Endodermal cell (in vitro differentiated cells): ENCODE measurements around the gene YIPF1. TPM values are rescaled to one million over a fixed set of nuclear protein-coding genes. Genes with fewer than 3 reads are reported as not detected.

Experiments used
- DNase-seq: peaks from one replicate; pipeline ENCODE4 v3.0.0-alpha.2; 2017
- H3K27ac ChIP-seq: 2 replicates; pipeline ENCODE4 v1.5.1; 2013; ENCODE audit warnings: mild to moderate bottlenecking, low read depth, low read length, moderate library complexity
- H3K27me3 ChIP-seq: 2 replicates; pipeline ENCODE4 v1.6.1; 2013; ENCODE audit warnings: mild to moderate bottlenecking, low read length, moderate library complexity; ENCODE audit not compliant: insufficient read depth, control insufficient read depth, poor library complexity, severe bottlenecking
- H3K36me3 ChIP-seq: 2 replicates; pipeline ENCODE4 v1.7.0; 2013; ENCODE audit warnings: mild to moderate bottlenecking, low read length, moderate library complexity; ENCODE audit not compliant: control insufficient read depth, insufficient read depth
- H3K4me1 ChIP-seq: one replicate; pipeline ENCODE4 v1.7.0; 2013; ENCODE audit warnings: low read length; ENCODE audit not compliant: control insufficient read depth, insufficient read depth
- H3K4me3 ChIP-seq: 2 replicates; pipeline ENCODE4 v1.5.1; 2013; ENCODE audit warnings: mild to moderate bottlenecking, low read length, moderate library complexity
- H3K9ac ChIP-seq: 2 replicates; pipeline ENCODE4 v1.6.1; 2013; ENCODE audit warnings: mild to moderate bottlenecking, low read length, moderate library complexity; ENCODE audit not compliant: poor library complexity, severe bottlenecking; ENCODE audit errors: extremely low read depth
- H3K9me3 ChIP-seq: 2 replicates; pipeline ENCODE4 v1.6.1; 2013; ENCODE audit warnings: mild to moderate bottlenecking, low read length, moderate library complexity; ENCODE audit not compliant: control insufficient read depth
- H3K27ac Mint-ChIP-seq: 2 replicates; pipeline ENCODE4 v1.8.0; 2020; ENCODE audit warnings: mixed read lengths
- H3K27me3 Mint-ChIP-seq: 2 replicates; pipeline ENCODE4 v1.8.0; 2021; ENCODE audit warnings: mild to moderate bottlenecking, mixed read lengths; ENCODE audit not compliant: insufficient read depth
- H3K36me3 Mint-ChIP-seq: 2 replicates; pipeline ENCODE4 v1.8.0; 2020; ENCODE audit warnings: low read depth, mixed read lengths
- H3K4me1 Mint-ChIP-seq: 2 replicates; pipeline ENCODE4 v1.8.0; 2020; ENCODE audit warnings: mixed read lengths
- H3K4me3 Mint-ChIP-seq: 2 replicates; pipeline ENCODE4 v1.8.0; 2020; ENCODE audit warnings: mild to moderate bottlenecking, moderate library complexity, mixed read lengths
- H3K9me3 Mint-ChIP-seq: 2 replicates; pipeline ENCODE4 v1.8.0; 2020; ENCODE audit warnings: mild to moderate bottlenecking, mixed read lengths
- WGBS, 2 experiments: methylation state at CpG; one replicate each; pipeline versions ENCODE4 v1.1.5 to v1.1.7; 2013; ENCODE audit warnings: missing lambda C conversion rate in 2 of 2, mixed read lengths in 1 of 2; ENCODE audit not compliant: insufficient coverage in 1 of 2, insufficient read length in 1 of 2; 5-methylcytosine and 5-hydroxymethylcytosine counted together
- total RNA-seq, 2 donors: library from RNA; stranded (reverse); fragmentation: NEBNext Ultra II Directional in 1 of 2; extraction: Animal tissue kit (Norgen Biotek cat#: 25700) in 1 of 2; gene quantifications; 2 replicates in 1 of 2; 3 replicates in 1 of 2; pipeline ENCODE4 v1.2.1, GENCODE V29; 2021
- TF ChIP-seq, protein P1 (sequence below): fragments of 200-600 bp; sonication (generic); conservative IDR thresholded peaks from 2 replicates; pipeline ENCODE4 v1.5.0; 2021; ENCODE audit warnings: antibody characterized with exemption, mild to moderate bottlenecking

YIPF1 gene
- total RNA-seq, 2 donors from 2014 or later: 32.7 to 32.8 TPM

GRCh38 chr1:53837646-53837923, 52.0 kb downstream of the YIPF1 start:
- H3K36me3 Mint-ChIP-seq: peaks cover 23% of the 10 kb centered on the region
- Histone ChIP-seq H3K9me3 (peaks cover 12% of the 10 kb centered on the region), H3K9ac (peak overlapping the region; percentile 64), H3K27ac (peak overlapping the region; percentile 98), H3K4me3 (peak overlapping the region; percentile 88), H3K27me3 (no peaks in the 10 kb centered on the region), H3K4me1 (no peaks in the 10 kb centered on the region), H3K36me3 (peaks cover 20% of the 10 kb centered on the region)
- peaks cover 11% of the 10 kb centered on the region for H3K9me3 Mint-ChIP-seq
- H3K4me3 Mint-ChIP-seq: peak overlapping the region; percentile 99
- H3K4me1 Mint-ChIP-seq: peaks cover 5% of the 10 kb centered on the region
- 0 to 3% methylated on average over 3 to 5 of the region's 5 CpGs for WGBS, 2 experiments
- no peak for DNase-seq
- peak overlapping the region; percentile 96 for H3K27ac Mint-ChIP-seq
- TF ChIP-seq, protein P1, sequence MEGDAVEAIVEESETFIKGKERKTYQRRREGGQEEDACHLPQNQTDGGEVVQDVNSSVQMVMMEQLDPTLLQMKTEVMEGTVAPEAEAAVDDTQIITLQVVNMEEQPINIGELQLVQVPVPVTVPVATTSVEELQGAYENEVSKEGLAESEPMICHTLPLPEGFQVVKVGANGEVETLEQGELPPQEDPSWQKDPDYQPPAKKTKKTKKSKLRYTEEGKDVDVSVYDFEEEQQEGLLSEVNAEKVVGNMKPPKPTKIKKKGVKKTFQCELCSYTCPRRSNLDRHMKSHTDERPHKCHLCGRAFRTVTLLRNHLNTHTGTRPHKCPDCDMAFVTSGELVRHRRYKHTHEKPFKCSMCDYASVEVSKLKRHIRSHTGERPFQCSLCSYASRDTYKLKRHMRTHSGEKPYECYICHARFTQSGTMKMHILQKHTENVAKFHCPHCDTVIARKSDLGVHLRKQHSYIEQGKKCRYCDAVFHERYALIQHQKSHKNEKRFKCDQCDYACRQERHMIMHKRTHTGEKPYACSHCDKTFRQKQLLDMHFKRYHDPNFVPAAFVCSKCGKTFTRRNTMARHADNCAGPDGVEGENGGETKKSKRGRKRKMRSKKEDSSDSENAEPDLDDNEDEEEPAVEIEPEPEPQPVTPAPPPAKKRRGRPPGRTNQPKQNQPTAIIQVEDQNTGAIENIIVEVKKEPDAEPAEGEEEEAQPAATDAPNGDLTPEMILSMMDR: no peak
- peaks cover 2% of the 10 kb centered on the region for H3K27me3 Mint-ChIP-seq

DNA sequence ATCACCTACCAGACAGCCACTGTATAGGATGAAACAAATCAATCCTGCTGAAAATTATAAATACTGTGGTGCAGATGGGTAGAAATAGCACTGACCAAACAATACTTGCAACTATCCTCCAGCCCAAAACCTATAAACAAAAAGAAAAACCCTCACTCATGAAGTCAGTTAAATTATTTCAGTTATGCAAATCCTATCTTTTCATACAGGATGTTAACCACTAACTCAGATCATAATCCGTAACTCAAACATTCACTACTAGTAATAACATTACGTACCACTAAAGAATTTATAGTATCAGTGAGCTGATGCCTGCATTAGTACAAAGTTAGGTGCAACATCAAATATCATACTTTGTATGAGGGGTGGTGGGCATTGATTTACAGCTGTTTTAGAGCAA, 54.1 kb downstream of the YIPF1 start:
- Mint-ChIP-seq H3K9me3 (no peaks in the 10 kb centered on the region), H3K27ac (no peak overlapping the region), H3K4me1 (peaks cover 5% of the 10 kb centered on the region), H3K36me3 (peaks cover 25% of the 10 kb centered on the region), H3K27me3 (no peaks in the 10 kb centered on the region), H3K4me3 (no peak overlapping the region)
- Histone ChIP-seq H3K27me3 (no peaks in the 10 kb centered on the region), H3K4me3 (no peak overlapping the region), H3K9me3 (no peaks in the 10 kb centered on the region), H3K36me3 (peaks cover 24% of the 10 kb centered on the region), H3K27ac (no peak overlapping the region), H3K4me1 (no peaks in the 10 kb centered on the region), H3K9ac (no peak overlapping the region)
- DNase-seq: no peak
- WGBS, 2 experiments: 97% methylated on average over 2 of the region's 2 CpGs; no CpG with 5 or more reads in 1 of the 2 experiments
- TF ChIP-seq, protein P1: no peak

DNA sequence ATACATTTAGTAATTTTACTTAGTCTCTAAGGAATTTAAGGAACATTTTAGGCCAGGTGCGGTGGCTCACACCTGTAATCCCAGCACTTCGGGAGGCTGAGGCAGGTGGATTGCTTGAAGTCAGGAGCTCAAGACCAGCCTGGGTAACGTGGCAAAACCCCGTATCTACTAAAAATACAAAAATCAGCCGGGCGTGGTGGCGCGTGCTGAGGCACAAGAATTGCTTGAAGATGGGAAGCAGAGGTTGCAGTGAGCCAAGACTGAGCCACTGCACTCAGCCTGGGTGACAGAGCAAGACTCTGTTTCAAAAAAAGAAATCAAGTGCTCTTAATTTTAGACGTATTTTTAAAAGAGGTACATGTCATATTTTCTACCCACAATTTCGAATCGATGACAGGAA, 54.8 kb downstream of the YIPF1 start:
- H3K9me3 Mint-ChIP-seq: no peaks in the 10 kb centered on the region
- peaks cover 24% of the 10 kb centered on the region for H3K36me3 ChIP-seq
- peaks cover 5% of the 10 kb centered on the region for H3K4me1 Mint-ChIP-seq
- no peaks in the 10 kb centered on the region for H3K27me3 Mint-ChIP-seq
- peaks cover 27% of the 10 kb centered on the region for H3K36me3 Mint-ChIP-seq
- no peak overlapping the region for H3K4me3 Mint-ChIP-seq
- H3K4me3 ChIP-seq: no peak overlapping the region
- no peak overlapping the region for H3K9ac ChIP-seq
- 91 to 96% methylated on average over 8 to 11 of the region's 11 CpGs for WGBS, 2 experiments
- no peak overlapping the region for H3K27ac ChIP-seq
- H3K4me1 ChIP-seq: no peaks in the 10 kb centered on the region
- no peak for DNase-seq
- no peaks in the 10 kb centered on the region for H3K9me3 ChIP-seq
- H3K27ac Mint-ChIP-seq: no peak overlapping the region
- TF ChIP-seq, protein P1: no peak
- H3K27me3 ChIP-seq: no peaks in the 10 kb centered on the region
